ENCODE measurements around the gene MARVELD1.
A peak's percentile ranks its signal among the peaks of the same experiment; 100 is the strongest.

Gene MARVELD1

DNA sequence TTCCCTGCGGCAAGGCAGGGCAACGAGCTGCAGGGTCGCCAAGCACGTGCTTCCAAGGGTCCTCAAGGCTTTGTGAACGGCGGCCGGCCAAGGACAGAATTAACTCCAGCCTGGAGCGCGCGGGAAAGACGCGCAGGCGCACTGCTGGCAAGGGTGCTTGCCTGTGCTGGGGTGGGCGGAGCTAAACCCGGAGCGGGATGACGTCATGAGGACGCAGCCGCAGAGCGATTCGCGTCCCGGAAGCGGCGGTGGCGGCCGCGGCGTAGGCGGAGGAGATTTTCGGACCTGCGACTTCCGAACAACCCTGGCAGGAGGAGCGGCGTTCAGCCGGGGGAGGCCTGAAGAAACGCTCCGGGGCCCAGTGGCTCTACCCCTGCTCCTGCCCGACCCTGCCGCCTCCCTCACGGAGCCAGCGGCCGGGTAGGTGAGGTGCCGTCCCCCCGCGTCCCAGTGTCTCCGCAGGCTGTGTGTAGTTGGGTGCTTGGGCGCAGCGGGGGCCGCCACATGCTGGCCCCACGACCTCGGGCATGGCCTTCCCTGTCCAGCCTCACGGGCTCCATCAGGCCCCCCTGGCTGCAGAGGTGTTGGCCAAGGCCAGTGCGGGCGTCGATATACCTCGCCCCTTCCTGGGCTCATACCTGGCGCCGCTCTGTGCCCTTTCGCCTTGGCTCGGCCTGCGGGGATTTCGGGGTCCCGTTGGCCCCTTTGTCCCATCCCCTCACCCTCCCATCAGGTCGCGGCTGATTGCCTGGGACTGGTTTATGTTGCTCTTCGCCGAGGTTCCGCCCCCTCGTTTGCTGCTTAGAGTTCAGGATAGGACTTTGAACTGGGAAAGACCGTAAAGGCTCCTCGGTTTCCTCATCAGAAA, 23.6 kb downstream of the MARVELD1 start, which contains the start of gene ZFYVE27:
Gene ZFYVE27 (plus strand): TSS at position 227 of the 868 bp plus-strand sequence. CDS start 1,350 bp downstream, outside the sequence.
- peak within 1 kb of the TSS; percentile 71 for H3K27ac ChIP-seq
- no peak for TF ChIP-seq CTCF (IDR thresholded peaks at IDR 0.05)
- TF ChIP-seq ZFX (IDR thresholded peaks at IDR 0.05; ENCODE audit: borderline replicate concordance), result no peak

- H3K27ac ChIP-seq, result peak overlapping the region; percentile 71
- TF ChIP-seq ZFX (IDR thresholded peaks at IDR 0.05; ENCODE audit: borderline replicate concordance), result no peak
- TF ChIP-seq CTCF (IDR thresholded peaks at IDR 0.05), result no peak
These were observed 24.3 kb downstream of the MARVELD1 start for GRCh38 chr10:97737770-97738265.

DNA sequence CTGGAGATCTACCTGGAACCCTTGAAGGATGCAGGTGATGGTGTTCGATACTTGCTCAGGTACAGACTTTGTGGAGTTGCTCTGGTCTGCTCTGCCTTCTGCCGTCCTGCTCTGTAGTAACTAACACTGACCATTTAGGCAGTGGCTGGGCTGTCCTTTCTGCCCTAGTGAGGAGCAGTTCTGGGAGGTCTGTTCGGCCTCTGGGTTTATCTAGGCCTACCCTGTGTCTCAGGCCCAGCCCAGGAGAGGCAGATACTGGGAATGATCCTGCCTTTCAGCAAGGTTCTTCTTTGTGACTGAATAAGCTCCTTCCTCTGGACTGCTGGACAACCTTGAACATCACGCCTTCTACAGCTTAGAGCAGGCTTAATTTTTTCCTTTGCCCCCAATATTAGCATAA, 25.1 kb downstream of the MARVELD1 start:
- no peak for TF ChIP-seq CTCF (IDR thresholded peaks at IDR 0.05)
- TF ChIP-seq ZFX (IDR thresholded peaks at IDR 0.05; ENCODE audit: borderline replicate concordance), result no peak
- no peak overlapping the region for H3K27ac ChIP-seq

DNA sequence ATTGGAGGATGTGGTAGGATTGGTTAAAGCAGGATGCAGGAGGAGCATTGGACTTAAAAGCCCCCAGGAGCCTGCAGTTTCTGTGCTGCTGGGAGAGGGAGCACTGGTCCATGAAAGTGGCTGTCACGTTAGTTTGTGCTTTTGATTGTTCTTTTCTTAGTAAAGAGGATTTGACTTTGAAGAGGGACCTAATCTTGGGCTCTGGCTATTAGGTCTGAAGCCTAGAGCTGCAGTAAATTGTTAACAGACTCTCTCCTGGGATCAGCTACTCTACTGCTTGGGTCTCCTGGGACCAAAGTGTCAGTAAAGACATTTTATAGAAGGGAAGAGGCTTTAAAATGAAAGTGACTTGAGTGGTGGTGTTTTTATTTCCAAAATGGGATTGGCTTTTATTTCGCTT, 27.1 kb downstream of the MARVELD1 start:
- no peak overlapping the region for H3K27ac ChIP-seq
- no peak for TF ChIP-seq ZFX (IDR thresholded peaks at IDR 0.05; ENCODE audit: borderline replicate concordance)

DNA sequence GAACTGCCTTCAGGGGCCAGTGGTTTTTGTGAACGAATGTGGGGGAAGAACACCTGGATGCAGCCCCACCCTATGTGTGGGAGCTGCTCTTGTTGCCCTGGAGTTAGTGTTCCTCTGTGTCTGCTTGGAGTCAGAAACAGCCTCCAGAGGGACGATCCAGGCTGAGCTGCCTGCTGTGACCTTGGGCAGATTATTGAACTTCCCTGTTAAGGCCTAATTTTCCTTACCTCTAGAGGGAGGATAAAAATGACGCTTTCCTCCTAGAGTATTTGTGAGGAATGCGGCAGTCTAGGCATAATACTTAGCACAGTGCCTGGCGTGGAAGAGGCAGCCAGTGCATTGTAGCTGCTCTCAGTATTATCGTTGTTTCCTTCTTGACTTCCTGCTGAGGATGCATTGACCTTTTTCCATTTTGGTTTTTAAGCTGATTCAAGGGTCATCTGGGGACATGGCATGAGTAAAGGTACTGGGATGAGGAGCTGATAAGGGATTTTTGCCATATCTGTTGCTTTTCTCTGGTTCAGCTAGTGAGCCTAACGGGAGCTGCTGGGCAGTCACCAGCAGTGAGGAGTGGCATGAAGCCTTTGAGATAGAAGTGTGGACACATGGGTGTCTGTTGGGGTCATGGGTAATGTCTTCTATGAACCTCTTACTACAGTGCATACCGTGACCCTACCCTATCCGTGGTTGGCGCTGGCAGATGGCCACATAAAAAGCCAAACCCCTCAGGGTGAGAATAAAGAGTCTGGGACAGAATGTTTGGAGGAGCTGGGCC, 29.8 kb downstream of the MARVELD1 start:
- TF ChIP-seq CTCF (IDR thresholded peaks at IDR 0.05) (no peak), ZFX (IDR thresholded peaks at IDR 0.05; ENCODE audit: borderline replicate concordance) (no peak)
- no peak overlapping the region for H3K27ac ChIP-seq

- no peak for TF ChIP-seq CTCF (IDR thresholded peaks at IDR 0.05)
- no peak for TF ChIP-seq ZFX (IDR thresholded peaks at IDR 0.05; ENCODE audit: borderline replicate concordance)
- no peak overlapping the region for H3K27ac ChIP-seq
These were observed 31.0 kb downstream of the MARVELD1 start for GRCh38 chr10:97744405-97745035.

DNA sequence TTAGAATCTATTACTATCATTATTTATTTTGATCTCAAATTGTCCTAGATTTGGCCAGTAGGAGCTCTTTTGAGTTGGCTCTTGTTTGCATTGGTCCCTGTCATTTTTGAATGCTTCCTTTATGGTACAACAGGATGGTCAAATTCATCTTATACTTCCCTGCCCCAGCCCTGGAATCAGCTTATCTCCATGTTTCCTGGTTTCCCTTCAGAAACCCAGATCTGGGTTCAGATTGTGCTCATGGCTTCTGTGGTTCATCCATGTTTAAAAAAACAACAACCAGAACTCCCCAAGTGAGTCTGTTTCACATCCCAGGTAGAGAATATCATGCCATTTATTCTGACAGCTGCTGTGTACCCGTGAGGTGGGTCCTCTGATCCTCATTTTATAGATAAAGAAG, 34.0 kb downstream of the MARVELD1 start:
- no peak for TF ChIP-seq CTCF (IDR thresholded peaks at IDR 0.05)
- H3K27ac ChIP-seq, result no peak overlapping the region
